Thoracic aorta (tissue), 2 donors: ENCODE results near the gene SLC35B1. TPM values are rescaled to one million over a fixed set of nuclear protein-coding genes. Genes with fewer than 3 reads are reported as not detected.

ENCODE experiments used
- ATAC-seq: fragments of 150-250 bp; one replicate; pipeline ENCODE4 v1.8.0; 2017; ENCODE audit warnings: low read depth; ENCODE audit not compliant: insufficient number of reproducible peaks, low FRiP score
- DNase-seq: peaks from one replicate; pipeline ENCODE4 v3.0.0-alpha.2; 2020; ENCODE audit warnings: low spot score
- H3K27ac ChIP-seq, 2 donors: fragments of 200-600 bp; sonication (generic); 1 replicate in 1 of 2; 2 replicates in 1 of 2; pipeline ENCODE4 v1.5.1; 2016; ENCODE audit warnings: mild to moderate bottlenecking in 2 of 2, moderate library complexity in 2 of 2
- H3K27me3 ChIP-seq: fragments of 200-600 bp; sonication (generic); replicated peaks from 2 replicates; pipeline ENCODE4 v1.6.0; 2016; ENCODE audit warnings: mild to moderate bottlenecking; ENCODE audit not compliant: insufficient read depth
- H3K36me3 ChIP-seq: fragments of 200-600 bp; sonication (generic); one replicate; pipeline ENCODE4 v1.5.1; 2016
- H3K4me1 ChIP-seq, 2 donors: fragments of 200-600 bp; sonication (generic); 1 replicate in 1 of 2; 2 replicates in 1 of 2; pipeline versions ENCODE4 v1.5.1 to v1.6.0; 2016; ENCODE audit warnings: low read depth in 2 of 2, mild to moderate bottlenecking in 1 of 2; ENCODE audit not compliant: control insufficient read depth in 1 of 2
- H3K4me3 ChIP-seq: fragments of 200-600 bp; sonication (generic); 2 replicates; pipeline ENCODE4 v1.5.1; 2016; ENCODE audit warnings: mild to moderate bottlenecking
- H3K9me3 ChIP-seq: fragments of 200-600 bp; sonication (generic); 2 replicates; pipeline ENCODE4 v1.5.1; 2016
- CTCF ChIP-seq: fragments of 200-600 bp; sonication (generic); IDR thresholded peaks from one replicate; pipeline ENCODE4 v1.5.1; 2019; ENCODE audit warnings: antibody characterized with exemption
- total RNA-seq, 2 donors: library from RNA; depleted of rRNA; stranded (reverse); fragments of >200 nt; gene quantifications; one replicate each; pipeline versions ENCODE4 v1.1.0 to v1.2.3, GENCODE V29; 2016

SLC35B1 gene
- total RNA-seq, 2 donors from 2014 or later: 30.9 to 86.6 TPM

GRCh38 chr17:49741692-49742076, 33.9 kb upstream of the SLC35B1 start:
- H3K4me1 ChIP-seq: peaks cover 47 to 63% of the 10 kb centered on the region in 2 donors
- no peak for ATAC-seq
- H3K4me3 ChIP-seq: peak overlapping the region; percentile 40

GRCh38 chr17:49741009-49741691, 33.4 kb upstream of the SLC35B1 start:
- Histone ChIP-seq H3K36me3 (no peaks in the 10 kb centered on the region), H3K4me3 (peak overlapping the region; percentile 40), H3K4me1 (peaks cover 47 to 63% of the 10 kb centered on the region in 2 donors), H3K27ac (peak overlapping the region; percentile 93 to 98), H3K27me3 (no peaks in the 10 kb centered on the region), H3K9me3 (no peaks in the 10 kb centered on the region)
- ATAC-seq: peak; percentile 67
- DNase-seq: no peak
- TF ChIP-seq CTCF: no peak

More at GRCh38 chr17:49741692-49742076, 33.9 kb upstream of the SLC35B1 start:
- DNase-seq: no peak
- Histone ChIP-seq H3K27me3 (no peaks in the 10 kb centered on the region), H3K36me3 (no peaks in the 10 kb centered on the region), H3K9me3 (no peaks in the 10 kb centered on the region), H3K27ac (peak overlapping the region; percentile 93 to 98)
- TF ChIP-seq CTCF: no peak

GRCh38 chr17:49739641-49740271, 32.0 kb upstream of the SLC35B1 start:
- no peak for TF ChIP-seq CTCF
- Histone ChIP-seq H3K27ac (peak overlapping the region; percentile 93 to 98), H3K9me3 (no peaks in the 10 kb centered on the region), H3K27me3 (no peaks in the 10 kb centered on the region), H3K4me1 (peaks cover 47 to 63% of the 10 kb centered on the region in 2 donors), H3K36me3 (no peaks in the 10 kb centered on the region), H3K4me3 (peak overlapping the region; percentile 3)
- DNase-seq (peak; percentile 26), ATAC-seq (no peak)

GRCh38 chr17:49738456-49739163, 30.8 kb upstream of the SLC35B1 start:
- Histone ChIP-seq H3K27ac (peak overlapping the region; percentile 34 to 93), H3K27me3 (no peaks in the 10 kb centered on the region), H3K36me3 (no peaks in the 10 kb centered on the region), H3K9me3 (no peaks in the 10 kb centered on the region), H3K4me3 (no peak overlapping the region), H3K4me1 (peaks cover 47 to 55% of the 10 kb centered on the region in 2 donors)
- no peak for TF ChIP-seq CTCF
- ATAC-seq (no peak), DNase-seq (no peak)
